Spleen (tissue), 11 donors: ENCODE measurements around the gene AMN1. TPM values are rescaled to one million over a fixed set of nuclear protein-coding genes. Genes with fewer than 3 reads are reported as not detected.

Source experiments
- DNase-seq: peaks from one replicate; pipeline ENCODE4 v3.0.0-alpha.2; 2020
- H3K27ac ChIP-seq, 8 donors: fragments of 200-600 bp; sonication (generic) in 7 of 8; 1 replicate in 4 of 8; 2 replicates in 4 of 8; pipeline versions ENCODE4 v1.5.0 to v1.8.0; 2016 to 2021; ENCODE audit warnings: inconsistent platforms in 4 of 8, mild to moderate bottlenecking in 4 of 8, moderate library complexity in 1 of 8
- H3K27me3 ChIP-seq, 7 donors: fragments of 200-600 bp; sonication (generic) in 6 of 7; replicated peaks in 1 of 7; 1 replicate in 4 of 7; 2 replicates in 3 of 7; pipeline versions ENCODE4 v1.5.0 to v1.8.0; 2016 to 2021; ENCODE audit warnings: inconsistent platforms in 3 of 7, mild to moderate bottlenecking in 1 of 7
- H3K36me3 ChIP-seq, 6 donors: fragments of 200-600 bp; sonication (generic) in 5 of 6; 1 replicate in 4 of 6; 2 replicates in 2 of 6; pipeline versions ENCODE4 v1.5.0 to v1.8.0; 2016 to 2021; ENCODE audit warnings: inconsistent platforms in 2 of 6
- H3K4me1 ChIP-seq, 6 donors: fragments of 200-600 bp; sonication (generic) in 5 of 6; 1 replicate in 3 of 6; 2 replicates in 3 of 6; pipeline versions ENCODE4 v1.5.0 to v1.8.0; 2016 to 2021; ENCODE audit warnings: inconsistent platforms in 3 of 6
- H3K4me3 ChIP-seq, 8 donors: fragments of 200-600 bp; sonication (generic) in 7 of 8; 1 replicate in 4 of 8; 2 replicates in 4 of 8; pipeline versions ENCODE4 v1.5.0 to v1.8.0; 2016 to 2021; ENCODE audit warnings: inconsistent platforms in 4 of 8, mild to moderate bottlenecking in 4 of 8, moderate library complexity in 2 of 8
- H3K9me3 ChIP-seq, 8 donors: fragments of 200-600 bp; sonication (generic) in 7 of 8; 1 replicate in 4 of 8; 2 replicates in 4 of 8; pipeline versions ENCODE4 v1.5.0 to v1.8.0; 2016 to 2021; ENCODE audit warnings: inconsistent platforms in 4 of 8
- POLR2A ChIP-seq, 3 donors: fragments of 450-650 bp; IDR thresholded peaks; one replicate each; pipeline ENCODE4 v1.5.1; 2017; ENCODE audit warnings: antibody characterized with exemption in 3 of 3, mild to moderate bottlenecking in 1 of 3
- POLR2AphosphoS5 ChIP-seq, 3 donors: sonication (generic); formaldehyde crosslinking; IDR thresholded peaks; one replicate each; pipeline ENCODE4 v1.5.1; 2017; ENCODE audit warnings: antibody characterized with exemption in 3 of 3
- WGBS, 5 donors: extraction: QIAGEN DNeasy Blood & Tissue Kit in 3 of 5; methylation state at CpG; one replicate each; pipeline versions ENCODE4 v1.1.5 to v1.1.7; 2013 to 2018; 5-methylcytosine and 5-hydroxymethylcytosine counted together
- intact Hi-C: fragments of 100-400 bp; cut with DNase I; formaldehyde crosslinking; loops from one replicate; pipeline ENCODE4 v1.15.0; 2023; ENCODE audit warnings: low total_unique reads
- polyA plus RNA-seq, 3 donors: library from polyadenylated mRNA; stranded (reverse); fragments of 200-250 nt; gene quantifications; one replicate each; pipeline ENCODE4 v1.2.1, GENCODE V29; 2013
- total RNA-seq, 7 donors: library from RNA; depleted of rRNA in 3 of 7; stranded (reverse); fragments of >200 nt in 3 of 7; fragmentation: NEBNext Ultra II Directional in 4 of 7; extraction: Animal tissue kit (Norgen Biotek cat#: 25700) in 4 of 7; gene quantifications; one replicate each; pipeline versions ENCODE4 v1.1.0 to v1.2.1, GENCODE V29; 2016 to 2021
- TF ChIP-seq, protein P1 (sequence below), 11 experiments: fragments of 200-600 bp in 7 of 11; fragments of 450-650 bp in 4 of 11; sonication (generic) in 4 of 11; IDR thresholded peaks in 8 of 11; conservative IDR thresholded peaks in 3 of 11; 1 replicate in 7 of 11; 2 replicates in 4 of 11; pipeline versions ENCODE4 v1.4.0 to v1.8.0; 2016 to 2021; ENCODE audit warnings: antibody characterized with exemption in 11 of 11, inconsistent platforms in 4 of 11, mild to moderate bottlenecking in 1 of 11
- donor health status: healthy with polysubstance abuse.
- donor health status: DM: no; HTN: no; CAD: no; lungs with moderate emphysema.
- donor health status: DM: no; HTN: no; CAD: no.
- donor health status: Bipolar disorder and iron deficiency.
- donor health status: healthy.
- donor health status: DM: no; HTN: no; CAD: no.
- donor health status: DM: yes; HTN: yes; CAD: no.

Gene AMN1
- total and polyA plus RNA-seq, 10 donors = 12.9 to 27.4 (median 16.1) TPM

GRCh38 chr12:31645924-31646323, 82.9 kb downstream of the AMN1 start:
- intact Hi-C loops = no loop called here

GRCh38 chr12:31644536-31644935, 84.3 kb downstream of the AMN1 start:
- TF ChIP-seq POLR2A (IDR thresholded peaks at IDR 0.05) (no peak), POLR2AphosphoS5 (IDR thresholded peaks at IDR 0.05) (no peak)
- TF ChIP-seq, protein P1, sequence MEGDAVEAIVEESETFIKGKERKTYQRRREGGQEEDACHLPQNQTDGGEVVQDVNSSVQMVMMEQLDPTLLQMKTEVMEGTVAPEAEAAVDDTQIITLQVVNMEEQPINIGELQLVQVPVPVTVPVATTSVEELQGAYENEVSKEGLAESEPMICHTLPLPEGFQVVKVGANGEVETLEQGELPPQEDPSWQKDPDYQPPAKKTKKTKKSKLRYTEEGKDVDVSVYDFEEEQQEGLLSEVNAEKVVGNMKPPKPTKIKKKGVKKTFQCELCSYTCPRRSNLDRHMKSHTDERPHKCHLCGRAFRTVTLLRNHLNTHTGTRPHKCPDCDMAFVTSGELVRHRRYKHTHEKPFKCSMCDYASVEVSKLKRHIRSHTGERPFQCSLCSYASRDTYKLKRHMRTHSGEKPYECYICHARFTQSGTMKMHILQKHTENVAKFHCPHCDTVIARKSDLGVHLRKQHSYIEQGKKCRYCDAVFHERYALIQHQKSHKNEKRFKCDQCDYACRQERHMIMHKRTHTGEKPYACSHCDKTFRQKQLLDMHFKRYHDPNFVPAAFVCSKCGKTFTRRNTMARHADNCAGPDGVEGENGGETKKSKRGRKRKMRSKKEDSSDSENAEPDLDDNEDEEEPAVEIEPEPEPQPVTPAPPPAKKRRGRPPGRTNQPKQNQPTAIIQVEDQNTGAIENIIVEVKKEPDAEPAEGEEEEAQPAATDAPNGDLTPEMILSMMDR (IDR thresholded peaks at IDR 0.05 in 8 of 11, conservative IDR thresholded peaks at IDR 0.05 in 3 of 11) = no peak
- DNase-seq = no peak
- intact Hi-C loops = no loop called here
- no peaks in the 10 kb centered on the region for H3K27me3 ChIP-seq
- H3K9me3 ChIP-seq = no peaks in the 10 kb centered on the region
- 83 to 91% (median 87%) methylated on average over 8 of the region's 8 CpGs for WGBS, 5 donors
- H3K36me3 ChIP-seq = no peaks in the 10 kb centered on the region
- H3K27ac ChIP-seq = no peak overlapping the region
- H3K4me1 ChIP-seq = peaks cover 0 to 20% (median 10%) of the 10 kb centered on the region in 6 donors
- H3K4me3 ChIP-seq = no peak overlapping the region

More at GRCh38 chr12:31645924-31646323, 82.9 kb downstream of the AMN1 start:
- Histone ChIP-seq H3K36me3 (no peaks in the 10 kb centered on the region), H3K9me3 (no peaks in the 10 kb centered on the region), H3K27ac (no peak overlapping the region), H3K4me1 (peaks cover 0 to 20% (median 10%) of the 10 kb centered on the region in 6 donors), H3K4me3 (no peak overlapping the region), H3K27me3 (no peaks in the 10 kb centered on the region)
- WGBS, 5 donors = 39 to 49% (median 41%) methylated on average over 5 of the region's 5 CpGs
- no peak for DNase-seq
- TF ChIP-seq, protein P1 (IDR thresholded peaks at IDR 0.05 in 8 of 11, conservative IDR thresholded peaks at IDR 0.05 in 3 of 11) = no peak
- TF ChIP-seq POLR2A (IDR thresholded peaks at IDR 0.05) = no peak
- no peak for TF ChIP-seq POLR2AphosphoS5 (IDR thresholded peaks at IDR 0.05)

GRCh38 chr12:31641509-31642090, 87.2 kb downstream of the AMN1 start:
- no peak for DNase-seq
- Histone ChIP-seq H3K4me3 (no peak overlapping the region), H3K9me3 (no peaks in the 10 kb centered on the region), H3K27ac (no peak overlapping the region), H3K27me3 (no peaks in the 10 kb centered on the region), H3K36me3 (no peaks in the 10 kb centered on the region), H3K4me1 (peaks cover 0 to 23% (median 13%) of the 10 kb centered on the region in 6 donors)
- intact Hi-C loops = no loop called here
- TF ChIP-seq, protein P1 (IDR thresholded peaks at IDR 0.05 in 8 of 11, conservative IDR thresholded peaks at IDR 0.05 in 3 of 11) = no peak
- TF ChIP-seq POLR2A (IDR thresholded peaks at IDR 0.05) (no peak), POLR2AphosphoS5 (IDR thresholded peaks at IDR 0.05) (no peak)
- 81 to 89% (median 82%) methylated on average over 11 of the region's 11 CpGs for WGBS, 5 donors

GRCh38 chr12:31634620-31635019, 94.2 kb downstream of the AMN1 start:
- H3K9me3 ChIP-seq = no peaks in the 10 kb centered on the region
- H3K27me3 ChIP-seq = no peaks in the 10 kb centered on the region
- intact Hi-C loops = no loop called here
- H3K27ac ChIP-seq = no peak overlapping the region
- H3K4me1 ChIP-seq = peaks cover 0 to 39% (median 13%) of the 10 kb centered on the region in 6 donors
- H3K36me3 ChIP-seq = no peaks in the 10 kb centered on the region
- no peak for DNase-seq
- no peak for TF ChIP-seq POLR2AphosphoS5 (IDR thresholded peaks at IDR 0.05)
- TF ChIP-seq, protein P1 (IDR thresholded peaks at IDR 0.05 in 8 of 11, conservative IDR thresholded peaks at IDR 0.05 in 3 of 11) = no peak
- TF ChIP-seq POLR2A (IDR thresholded peaks at IDR 0.05) = no peak
- 67 to 87% (median 81%) methylated on average over 1 of the region's 1 CpG for WGBS, 5 donors
- H3K4me3 ChIP-seq = no peak overlapping the region
